T-helper 1 cell treated with Interleukin-12 subunit alpha and Interleukin-12 subunit beta and Interleukin-4 antibody, amounts not matched to agents 30 μg/mL and 1 μg/mL, for 36 hours (primary cell): ENCODE results near the gene CDK5RAP2.

Experiments
- H3K27ac Mint-ChIP-seq: one replicate; pipeline ENCODE4 v1.8.0; 2021; ENCODE audit warnings: mild to moderate bottlenecking, mixed read lengths
- H3K27me3 Mint-ChIP-seq: one replicate; pipeline ENCODE4 v1.8.0; 2021; ENCODE audit warnings: low read depth, mixed read lengths
- H3K36me3 Mint-ChIP-seq: one replicate; pipeline ENCODE4 v1.8.0; 2021; ENCODE audit warnings: low read depth, mixed read lengths
- H3K4me1 Mint-ChIP-seq: one replicate; pipeline ENCODE4 v1.8.0; 2021; ENCODE audit warnings: low read depth, mixed read lengths
- H3K4me3 Mint-ChIP-seq: one replicate; pipeline ENCODE4 v1.8.0; 2021; ENCODE audit warnings: mild to moderate bottlenecking, moderate library complexity, mixed read lengths
- H3K9me3 Mint-ChIP-seq: one replicate; pipeline ENCODE4 v1.8.0; 2021; ENCODE audit warnings: mixed read lengths

The CDK5RAP2 gene

GRCh38 chr9:120351106-120351505 lies 228.9 kb downstream of the CDK5RAP2 start:
- H3K36me3 Mint-ChIP-seq: no peaks in the 10 kb centered on the region
- no peaks in the 10 kb centered on the region for H3K4me1 Mint-ChIP-seq
- peaks cover 8% of the 10 kb centered on the region for H3K27me3 Mint-ChIP-seq
- no peak overlapping the region for H3K27ac Mint-ChIP-seq
- no peak overlapping the region for H3K4me3 Mint-ChIP-seq
- H3K9me3 Mint-ChIP-seq: peaks cover under 1% of the 10 kb centered on the region

GRCh38 chr9:120350596-120350995 lies 229.4 kb downstream of the CDK5RAP2 start:
- no peaks in the 10 kb centered on the region for H3K9me3 Mint-ChIP-seq
- H3K27me3 Mint-ChIP-seq: peaks cover 8% of the 10 kb centered on the region
- H3K27ac Mint-ChIP-seq: no peak overlapping the region
- no peaks in the 10 kb centered on the region for H3K4me1 Mint-ChIP-seq
- no peak overlapping the region for H3K4me3 Mint-ChIP-seq
- H3K36me3 Mint-ChIP-seq: no peaks in the 10 kb centered on the region

- Mint-ChIP-seq H3K27me3 (peaks cover 8% of the 10 kb centered on the region), H3K4me3 (no peak overlapping the region), H3K9me3 (no peaks in the 10 kb centered on the region), H3K27ac (no peak overlapping the region), H3K36me3 (no peaks in the 10 kb centered on the region), H3K4me1 (peaks cover 4% of the 10 kb centered on the region)
These were observed 231.0 kb downstream of the CDK5RAP2 start for GRCh38 chr9:120348951-120349429.

GRCh38 chr9:120345379-120345778 lies 234.6 kb downstream of the CDK5RAP2 start:
- H3K27me3 Mint-ChIP-seq: peaks cover 16% of the 10 kb centered on the region
- H3K27ac Mint-ChIP-seq: no peak overlapping the region
- peaks cover 4% of the 10 kb centered on the region for H3K4me1 Mint-ChIP-seq
- no peaks in the 10 kb centered on the region for H3K9me3 Mint-ChIP-seq
- no peak overlapping the region for H3K4me3 Mint-ChIP-seq
- no peaks in the 10 kb centered on the region for H3K36me3 Mint-ChIP-seq

GRCh38 chr9:120344230-120344629 lies 235.7 kb downstream of the CDK5RAP2 start:
- peaks cover 4% of the 10 kb centered on the region for H3K4me1 Mint-ChIP-seq
- H3K36me3 Mint-ChIP-seq: no peaks in the 10 kb centered on the region
- no peak overlapping the region for H3K4me3 Mint-ChIP-seq
- peaks cover 16% of the 10 kb centered on the region for H3K27me3 Mint-ChIP-seq
- H3K27ac Mint-ChIP-seq: no peak overlapping the region
- H3K9me3 Mint-ChIP-seq: no peaks in the 10 kb centered on the region

- Mint-ChIP-seq H3K9me3 (no peaks in the 10 kb centered on the region), H3K27ac (no peak overlapping the region), H3K4me3 (no peak overlapping the region), H3K27me3 (peaks cover 19% of the 10 kb centered on the region), H3K4me1 (peaks cover 4% of the 10 kb centered on the region), H3K36me3 (no peaks in the 10 kb centered on the region)
These were observed 236.6 kb downstream of the CDK5RAP2 start for GRCh38 chr9:120343416-120343815.
